Measurements from ENCODE around the gene ALPK3.

The ALPK3 gene

DNA sequence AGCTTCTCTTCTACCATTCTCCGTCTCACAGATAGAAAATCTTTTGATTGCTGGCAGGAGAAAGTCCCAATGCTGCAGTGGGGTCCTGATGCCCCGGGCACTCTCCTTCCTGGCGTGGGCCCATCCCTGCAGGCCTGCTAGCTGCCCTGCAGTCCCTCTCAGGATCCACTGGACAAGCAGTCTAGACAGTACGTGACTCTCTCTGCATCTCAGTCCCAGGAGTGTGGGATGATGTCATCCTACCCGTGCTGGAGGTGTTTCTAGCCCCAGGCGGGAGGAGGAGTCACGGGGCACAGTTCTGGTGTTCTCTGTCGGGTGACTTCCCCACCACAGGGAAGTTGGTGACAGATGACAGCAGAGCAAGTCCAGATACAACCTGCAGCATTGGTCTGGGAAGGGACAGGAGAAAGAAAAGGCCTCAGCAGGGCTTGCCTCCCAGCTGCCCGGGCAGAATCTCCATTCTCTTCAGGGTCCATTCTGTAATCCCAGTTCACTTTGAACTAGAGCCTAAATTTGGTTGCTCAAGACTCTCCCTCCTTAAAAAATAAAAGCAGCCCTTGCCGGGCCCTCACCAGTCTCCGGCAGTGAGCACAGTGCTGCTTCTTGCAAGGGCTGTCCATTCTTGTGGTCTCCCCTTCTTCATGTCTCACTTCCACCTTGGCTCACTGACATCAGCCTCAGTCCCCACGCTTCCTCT lies 97.9 kb downstream of the ALPK3 start:
- DNase-seq (ENCODE audit: low read depth in 2 of 3, low spot score in 2 of 3) = peak in 2 of 3 experiments; percentile 14 to 38

GRCh38 chr15:84915606-84915958 lies 98.4 kb downstream of the ALPK3 start:
- DNase-seq (ENCODE audit: low read depth in 2 of 3, low spot score in 2 of 3) = no peak

GRCh38 chr15:84917452-84917851 lies 100.3 kb downstream of the ALPK3 start:
- no peak for DNase-seq (ENCODE audit: low read depth in 2 of 3, low spot score in 2 of 3)

- DNase-seq (ENCODE audit: low read depth in 2 of 3, low spot score in 2 of 3) = no peak
Observed at GRCh38 chr15:84919106-84919667, 102.0 kb downstream of the ALPK3 start.

- DNase-seq (ENCODE audit: low read depth in 2 of 3, low spot score in 2 of 3) = no peak
Observed at GRCh38 chr15:84921121-84921520, 104.0 kb downstream of the ALPK3 start.

- no peak for DNase-seq (ENCODE audit: low read depth in 2 of 3, low spot score in 2 of 3)
Observed at GRCh38 chr15:84922530-84922929, 105.4 kb downstream of the ALPK3 start.
